ENCODE results near the gene C17orf113. TPM values are rescaled to one million over a fixed set of nuclear protein-coding genes. Genes with fewer than 3 reads are reported as not detected.

C17orf113 gene
- total RNA-seq, 4 donors from 2014 or later: 0.13 to 0.86 (median 0.38) TPM

DNA sequence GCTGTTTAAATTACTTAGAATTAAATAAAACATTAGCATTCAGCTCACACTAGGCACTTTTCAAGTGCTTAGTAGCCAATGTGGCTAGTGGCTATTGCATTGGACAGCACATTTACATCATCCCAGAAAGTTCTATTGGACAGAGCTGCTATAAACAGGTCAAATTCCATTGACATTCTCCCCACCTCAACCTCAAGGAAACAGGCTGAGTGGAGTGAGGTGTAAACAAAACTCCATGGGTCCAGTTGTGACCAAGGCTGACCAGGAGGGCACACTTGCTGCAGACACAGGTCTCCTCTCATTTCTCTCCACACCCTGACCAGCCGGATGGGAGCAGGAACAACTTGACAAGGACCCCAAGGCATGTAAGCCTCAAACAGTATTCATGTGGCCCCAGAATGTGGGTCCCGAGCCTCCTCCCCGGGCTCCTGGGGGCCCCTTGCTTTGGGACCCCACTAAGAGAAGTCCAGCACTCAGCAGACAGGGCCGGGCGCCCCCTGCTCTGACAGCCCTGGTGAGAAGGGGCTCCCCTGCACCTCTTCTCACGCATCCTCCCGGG lies 488 bp downstream of the C17orf113 start:
- H3K4me3 ChIP-seq: peak overlapping the region; percentile 59 to 86 (median 70)
- DNase-seq (no peak), ATAC-seq (peak; percentile 21 to 47)
- TF ChIP-seq, protein P1, sequence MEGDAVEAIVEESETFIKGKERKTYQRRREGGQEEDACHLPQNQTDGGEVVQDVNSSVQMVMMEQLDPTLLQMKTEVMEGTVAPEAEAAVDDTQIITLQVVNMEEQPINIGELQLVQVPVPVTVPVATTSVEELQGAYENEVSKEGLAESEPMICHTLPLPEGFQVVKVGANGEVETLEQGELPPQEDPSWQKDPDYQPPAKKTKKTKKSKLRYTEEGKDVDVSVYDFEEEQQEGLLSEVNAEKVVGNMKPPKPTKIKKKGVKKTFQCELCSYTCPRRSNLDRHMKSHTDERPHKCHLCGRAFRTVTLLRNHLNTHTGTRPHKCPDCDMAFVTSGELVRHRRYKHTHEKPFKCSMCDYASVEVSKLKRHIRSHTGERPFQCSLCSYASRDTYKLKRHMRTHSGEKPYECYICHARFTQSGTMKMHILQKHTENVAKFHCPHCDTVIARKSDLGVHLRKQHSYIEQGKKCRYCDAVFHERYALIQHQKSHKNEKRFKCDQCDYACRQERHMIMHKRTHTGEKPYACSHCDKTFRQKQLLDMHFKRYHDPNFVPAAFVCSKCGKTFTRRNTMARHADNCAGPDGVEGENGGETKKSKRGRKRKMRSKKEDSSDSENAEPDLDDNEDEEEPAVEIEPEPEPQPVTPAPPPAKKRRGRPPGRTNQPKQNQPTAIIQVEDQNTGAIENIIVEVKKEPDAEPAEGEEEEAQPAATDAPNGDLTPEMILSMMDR (IDR thresholded peaks at IDR 0.05 in 4 of 5, conservative IDR thresholded peaks at IDR 0.05 in 1 of 5): peak in 1 of 5 experiments; percentile 20
- TF ChIP-seq POLR2A (IDR thresholded peaks at IDR 0.05): no peak
- H3K36me3 ChIP-seq: no peaks in the 10 kb centered on the region
- peaks cover 0 to 4% (median 0%) of the 10 kb centered on the region in 3 donors for H3K27me3 ChIP-seq
- in situ Hi-C loops (cut with MboI; ENCODE audit: low sequenced_read_pairs in 4 of 4): no loop called here
- intact Hi-C loops (cut with DNase I; ENCODE audit: low total_unique reads): loop anchor here (2.0 kb wide), 1 partner anchor 25 kb away; no protein-coding TSS in a partner anchor
- peaks cover 0 to 3% of the 10 kb centered on the region in 2 donors for H3K4me1 ChIP-seq
- no peaks in the 10 kb centered on the region for H3K9me3 ChIP-seq
- H3K27ac ChIP-seq: peak overlapping the region; percentile 12 to 47 (median 35)

DNA sequence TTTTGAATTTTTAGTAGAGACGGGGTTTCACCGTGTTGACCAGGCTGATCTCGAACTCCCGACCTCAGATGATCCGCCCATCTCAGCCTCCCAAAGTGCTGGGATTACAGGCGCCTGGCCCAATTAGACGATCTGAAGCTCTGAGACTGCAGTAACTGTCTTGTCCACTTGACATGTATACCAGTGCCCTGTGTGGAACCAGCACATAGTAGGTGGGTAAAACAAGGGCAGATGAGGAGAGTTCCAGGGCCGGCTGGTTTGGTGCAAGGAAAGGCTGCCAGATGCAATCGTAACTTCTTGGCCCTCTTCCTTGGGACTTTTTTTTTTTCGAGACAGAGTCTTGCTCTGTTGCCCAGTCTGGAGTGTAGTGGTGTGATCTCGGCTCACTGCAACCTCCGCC lies 3.1 kb downstream of the C17orf113 start:
- no peak for ATAC-seq
- Histone ChIP-seq H3K4me3 (no peak overlapping the region), H3K27ac (no peak overlapping the region), H3K9me3 (no peaks in the 10 kb centered on the region), H3K4me1 (peaks cover 0 to 3% of the 10 kb centered on the region in 2 donors), H3K27me3 (no peaks in the 10 kb centered on the region), H3K36me3 (no peaks in the 10 kb centered on the region)
- TF ChIP-seq, protein P1 (IDR thresholded peaks at IDR 0.05 in 4 of 5, conservative IDR thresholded peaks at IDR 0.05 in 1 of 5): no peak
- no peak for TF ChIP-seq POLR2A (IDR thresholded peaks at IDR 0.05)
- intact Hi-C loops (cut with DNase I; ENCODE audit: low total_unique reads) (no loop called here), in situ Hi-C loops (cut with MboI; ENCODE audit: low sequenced_read_pairs in 4 of 4) (no loop called here)
- no peak for DNase-seq

DNA sequence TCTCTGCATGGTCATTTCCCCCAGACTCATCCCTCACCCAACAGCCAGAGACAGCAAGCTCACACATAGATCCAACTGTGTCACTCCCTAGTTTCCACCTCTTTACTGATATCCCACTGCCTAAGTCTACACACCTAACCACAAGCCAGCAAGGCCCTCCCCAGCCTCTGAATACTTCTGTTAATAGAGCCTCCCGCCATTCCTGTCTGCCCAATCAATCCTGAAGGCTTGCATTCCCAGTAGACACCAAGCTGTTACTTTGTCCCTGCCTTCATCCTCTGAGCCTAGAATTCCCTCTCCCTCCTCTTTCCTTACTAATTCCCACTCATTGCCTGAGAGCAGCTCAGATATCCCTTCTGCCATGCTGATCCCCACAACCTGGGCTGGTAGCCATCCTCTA lies 4.7 kb downstream of the C17orf113 start:
- H3K27me3 ChIP-seq: no peaks in the 10 kb centered on the region
- no peak overlapping the region for H3K4me3 ChIP-seq
- intact Hi-C loops (cut with DNase I; ENCODE audit: low total_unique reads) (no loop called here), in situ Hi-C loops (cut with MboI; ENCODE audit: low sequenced_read_pairs in 4 of 4) (no loop called here)
- no peak overlapping the region for H3K27ac ChIP-seq
- ATAC-seq: no peak
- no peaks in the 10 kb centered on the region for H3K9me3 ChIP-seq
- no peaks in the 10 kb centered on the region for H3K36me3 ChIP-seq
- no peak for TF ChIP-seq POLR2A (IDR thresholded peaks at IDR 0.05)
- TF ChIP-seq, protein P1 (IDR thresholded peaks at IDR 0.05 in 4 of 5, conservative IDR thresholded peaks at IDR 0.05 in 1 of 5): no peak
- H3K4me1 ChIP-seq: no peaks in the 10 kb centered on the region
- DNase-seq: no peak

DNA sequence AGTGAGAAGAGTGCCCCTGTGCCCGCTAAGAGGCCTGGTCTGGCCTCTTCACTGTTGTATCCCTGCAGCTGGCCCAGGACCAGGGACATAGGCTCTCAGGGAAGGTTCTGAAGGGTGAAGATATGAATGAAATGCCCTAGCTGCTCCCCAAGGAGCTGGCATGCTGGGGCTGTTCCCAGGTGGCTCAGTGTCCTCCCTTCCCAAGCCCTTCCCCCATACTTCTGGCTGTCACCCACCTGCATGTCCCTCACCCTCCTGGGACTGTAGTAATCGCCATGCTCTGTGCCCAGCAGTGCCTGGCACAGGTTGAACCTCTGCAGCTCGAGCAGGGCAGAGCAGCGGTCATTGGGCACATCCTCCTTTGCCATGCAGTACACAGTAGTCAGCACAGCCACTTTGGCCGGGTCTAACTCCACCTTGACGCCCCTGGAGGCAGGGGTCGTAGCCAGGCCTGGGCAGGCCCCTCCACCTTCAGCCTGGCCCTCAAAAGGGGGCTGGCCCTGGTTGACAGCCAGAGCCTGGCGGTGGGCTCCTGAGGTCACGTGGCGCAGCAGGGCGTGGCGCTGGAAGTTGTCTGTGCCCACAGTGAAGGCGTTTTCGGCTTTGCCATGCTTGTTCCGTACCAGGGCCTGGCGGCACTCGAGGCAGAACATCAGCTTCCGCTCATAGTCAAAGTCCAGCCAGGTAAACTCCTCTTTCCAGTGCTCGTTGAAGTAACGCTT lies 7.6 kb downstream of the C17orf113 start:
- Histone ChIP-seq H3K9me3 (no peaks in the 10 kb centered on the region), H3K27me3 (no peaks in the 10 kb centered on the region), H3K36me3 (no peaks in the 10 kb centered on the region), H3K4me3 (no peak overlapping the region), H3K27ac (no peak overlapping the region), H3K4me1 (no peaks in the 10 kb centered on the region)
- ATAC-seq (no peak), DNase-seq (no peak)
- in situ Hi-C loops (cut with MboI; ENCODE audit: low sequenced_read_pairs in 4 of 4) (no loop called here), intact Hi-C loops (cut with DNase I; ENCODE audit: low total_unique reads) (no loop called here)
- TF ChIP-seq, protein P1 (IDR thresholded peaks at IDR 0.05 in 4 of 5, conservative IDR thresholded peaks at IDR 0.05 in 1 of 5): no peak
- no peak for TF ChIP-seq POLR2A (IDR thresholded peaks at IDR 0.05)
